ENCODE data around the gene TAGAP. TPM values are rescaled to one million over a fixed set of nuclear protein-coding genes. Genes with fewer than 3 reads are reported as not detected.
A peak's percentile ranks its signal among the peaks of the same experiment; 100 is the strongest.

The TAGAP gene
- total and polyA plus RNA-seq, 8 donors, result 0.93 to 4.1 (median 2.0) TPM; not detected in 1

DNA sequence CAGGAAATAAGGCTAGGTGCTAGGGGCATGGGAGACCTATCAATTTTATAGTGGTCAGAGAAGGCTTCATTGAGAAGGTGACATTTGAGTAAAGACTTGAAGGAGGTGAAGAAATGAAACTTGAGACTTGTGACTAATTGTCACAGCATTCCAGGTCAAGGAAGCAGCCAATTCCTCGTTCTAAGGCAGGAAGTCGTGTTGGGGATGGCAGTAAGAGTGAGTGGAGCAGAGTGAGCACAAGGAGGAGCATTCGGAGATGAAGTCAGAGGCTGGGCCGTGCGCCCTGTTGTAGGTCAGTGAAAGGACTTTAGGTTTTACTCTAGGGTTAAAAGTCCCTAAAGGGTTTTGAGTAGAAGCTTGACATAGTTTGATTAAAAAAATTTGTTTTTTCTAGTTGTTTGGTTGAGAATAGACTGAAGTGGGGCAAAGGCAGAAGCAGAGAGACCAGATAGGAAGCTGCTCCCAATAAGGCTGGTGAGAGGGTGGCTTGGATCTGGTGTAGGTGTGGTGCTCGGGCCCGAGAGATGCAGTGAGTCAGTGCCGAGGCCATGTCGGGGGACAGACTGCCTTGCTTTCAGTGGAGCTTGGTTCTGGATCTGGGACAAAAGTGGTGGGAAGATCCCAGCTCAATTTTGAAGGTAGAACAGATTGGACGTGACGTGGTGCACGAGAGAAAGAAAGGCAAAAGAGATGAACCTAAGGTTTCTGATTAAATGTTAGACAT is 42.2 kb downstream of the TAGAP start:
- no peak for DNase-seq
- intact Hi-C loops (cut with DNase I; ENCODE audit: low total_unique reads), result no loop called here
- no peaks in the 10 kb centered on the region for H3K36me3 ChIP-seq
- peaks cover 3 to 23% (median 17%) of the 10 kb centered on the region in 4 donors for H3K4me1 ChIP-seq
- no peak overlapping the region for H3K4me3 ChIP-seq
- TF ChIP-seq POLR2A (IDR thresholded peaks at IDR 0.05) (no peak), EP300 (IDR thresholded peaks at IDR 0.05) (no peak), POLR2AphosphoS5 (IDR thresholded peaks at IDR 0.05) (no peak)
- TF ChIP-seq, protein P1, sequence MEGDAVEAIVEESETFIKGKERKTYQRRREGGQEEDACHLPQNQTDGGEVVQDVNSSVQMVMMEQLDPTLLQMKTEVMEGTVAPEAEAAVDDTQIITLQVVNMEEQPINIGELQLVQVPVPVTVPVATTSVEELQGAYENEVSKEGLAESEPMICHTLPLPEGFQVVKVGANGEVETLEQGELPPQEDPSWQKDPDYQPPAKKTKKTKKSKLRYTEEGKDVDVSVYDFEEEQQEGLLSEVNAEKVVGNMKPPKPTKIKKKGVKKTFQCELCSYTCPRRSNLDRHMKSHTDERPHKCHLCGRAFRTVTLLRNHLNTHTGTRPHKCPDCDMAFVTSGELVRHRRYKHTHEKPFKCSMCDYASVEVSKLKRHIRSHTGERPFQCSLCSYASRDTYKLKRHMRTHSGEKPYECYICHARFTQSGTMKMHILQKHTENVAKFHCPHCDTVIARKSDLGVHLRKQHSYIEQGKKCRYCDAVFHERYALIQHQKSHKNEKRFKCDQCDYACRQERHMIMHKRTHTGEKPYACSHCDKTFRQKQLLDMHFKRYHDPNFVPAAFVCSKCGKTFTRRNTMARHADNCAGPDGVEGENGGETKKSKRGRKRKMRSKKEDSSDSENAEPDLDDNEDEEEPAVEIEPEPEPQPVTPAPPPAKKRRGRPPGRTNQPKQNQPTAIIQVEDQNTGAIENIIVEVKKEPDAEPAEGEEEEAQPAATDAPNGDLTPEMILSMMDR (IDR thresholded peaks at IDR 0.05), result no peak
- H3K27me3 ChIP-seq, result no peaks in the 10 kb centered on the region
- H3K27ac ChIP-seq, result no peak overlapping the region
- no peaks in the 10 kb centered on the region for H3K9me3 ChIP-seq
- WGBS, 5 donors, result 93 to 96% (median 94%) methylated on average over 12 of the region's 12 CpGs

DNA sequence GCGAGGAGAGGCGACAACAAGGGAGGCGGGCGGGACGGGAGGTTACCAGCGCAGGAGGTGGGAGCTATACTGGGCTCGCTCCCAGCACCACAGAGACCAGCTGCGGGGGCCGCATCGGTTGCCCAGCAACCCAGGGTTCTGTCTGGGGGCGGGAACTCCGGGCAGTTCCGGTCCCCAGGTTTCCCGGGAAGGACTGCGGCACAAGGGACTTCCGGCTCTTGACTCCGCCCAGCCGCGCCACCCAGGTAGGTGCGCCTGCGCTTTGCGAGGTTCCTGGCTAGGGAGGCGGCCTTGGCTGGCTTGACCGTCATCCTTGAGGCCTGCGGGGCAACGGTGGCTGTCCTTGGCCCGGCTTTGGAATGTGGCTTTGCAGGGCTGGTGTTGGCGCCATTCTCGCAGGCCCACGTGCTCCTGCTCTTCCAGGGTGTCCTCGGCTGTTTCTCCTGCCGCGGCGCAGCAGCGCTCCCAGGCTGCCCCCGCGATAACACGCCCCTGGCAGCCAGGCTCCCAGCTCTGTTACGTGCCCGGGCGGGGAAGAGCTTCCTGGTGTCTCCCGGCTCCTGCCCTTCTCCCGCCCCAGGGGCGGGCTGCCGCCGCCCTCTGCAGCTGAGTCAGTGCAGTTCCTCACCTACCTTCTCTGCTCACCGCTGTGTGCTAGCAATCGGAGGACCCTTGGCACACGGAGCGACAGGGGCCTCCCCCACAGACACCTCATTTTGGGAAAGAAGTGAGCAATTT is 45.0 kb downstream of the TAGAP start, which contains the start of gene RSPH3:
Gene RSPH3, minus strand, starts transcription at position 537 of the 738 bp plus-strand sequence. CDS start 652 bp downstream, outside the sequence.
- intact Hi-C loops (cut with DNase I; ENCODE audit: low total_unique reads), result no loop called here
- no peaks in the 10 kb centered on the region for H3K9me3 ChIP-seq
- TF ChIP-seq POLR2AphosphoS5 (IDR thresholded peaks at IDR 0.05) (peak; percentile 65 to 95 (median 87)), POLR2A (IDR thresholded peaks at IDR 0.05) (peak in 1 of 4 donors; percentile 41), EP300 (IDR thresholded peaks at IDR 0.05) (no peak)
- TF ChIP-seq, protein P1 (IDR thresholded peaks at IDR 0.05), result peak in 1 of 7 experiments; percentile 31
- no peaks in the 10 kb centered on the region for H3K27me3 ChIP-seq
- no peaks in the 10 kb centered on the region for H3K36me3 ChIP-seq
- peak within 1 kb of the TSS; percentile 84 to 98 (median 89) for H3K27ac ChIP-seq
- peak within 1 kb of the TSS; percentile 80 to 97 (median 80) for H3K4me3 ChIP-seq
- 0% methylated on average over 14 to 50 of the region's 50 CpGs for WGBS, 5 donors
- peaks cover 3 to 35% (median 17%) of the 10 kb centered on the region in 4 donors for H3K4me1 ChIP-seq
- DNase-seq, result peak; percentile 97 to 98

DNA sequence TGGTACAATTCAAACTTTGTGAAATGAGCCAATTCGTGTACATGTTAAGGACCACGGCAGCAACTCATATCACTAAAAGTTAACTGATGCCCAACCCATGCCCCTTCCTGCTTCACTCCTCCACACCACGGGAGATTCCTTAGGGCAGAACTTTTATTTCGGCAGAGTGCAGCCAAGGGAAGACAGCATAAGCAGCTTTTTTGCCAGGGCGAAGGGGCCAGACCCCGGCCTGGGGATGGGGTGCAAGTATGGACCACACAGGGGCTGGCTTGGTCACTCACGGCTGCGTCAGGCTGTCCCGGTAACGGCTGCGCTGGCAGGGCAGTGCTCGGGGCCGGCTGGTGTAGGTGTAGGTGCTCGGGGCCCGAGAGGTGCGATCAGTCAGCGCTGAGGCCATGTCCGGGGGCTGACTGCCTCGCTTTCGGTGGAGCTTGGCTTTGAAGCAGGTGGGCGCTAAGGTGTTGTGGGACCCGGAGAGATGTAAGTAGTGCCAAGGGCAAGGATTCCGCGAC is 45.6 kb downstream of the TAGAP start:
- peak overlapping the region; percentile 80 to 97 (median 80) for H3K4me3 ChIP-seq
- no peaks in the 10 kb centered on the region for H3K36me3 ChIP-seq
- H3K27ac ChIP-seq, result peak overlapping the region; percentile 84 to 98 (median 89)
- H3K27me3 ChIP-seq, result no peaks in the 10 kb centered on the region
- H3K4me1 ChIP-seq, result peaks cover 3 to 37% (median 17%) of the 10 kb centered on the region in 4 donors
- WGBS, 5 donors, result 0 to 2% (median 1%) methylated on average over 12 to 24 of the region's 24 CpGs
- TF ChIP-seq POLR2AphosphoS5 (IDR thresholded peaks at IDR 0.05) (no peak), POLR2A (IDR thresholded peaks at IDR 0.05) (no peak), EP300 (IDR thresholded peaks at IDR 0.05) (no peak)
- TF ChIP-seq, protein P1 (IDR thresholded peaks at IDR 0.05), result no peak
- no peak for DNase-seq
- intact Hi-C loops (cut with DNase I; ENCODE audit: low total_unique reads), result no loop called here
- no peaks in the 10 kb centered on the region for H3K9me3 ChIP-seq

DNA sequence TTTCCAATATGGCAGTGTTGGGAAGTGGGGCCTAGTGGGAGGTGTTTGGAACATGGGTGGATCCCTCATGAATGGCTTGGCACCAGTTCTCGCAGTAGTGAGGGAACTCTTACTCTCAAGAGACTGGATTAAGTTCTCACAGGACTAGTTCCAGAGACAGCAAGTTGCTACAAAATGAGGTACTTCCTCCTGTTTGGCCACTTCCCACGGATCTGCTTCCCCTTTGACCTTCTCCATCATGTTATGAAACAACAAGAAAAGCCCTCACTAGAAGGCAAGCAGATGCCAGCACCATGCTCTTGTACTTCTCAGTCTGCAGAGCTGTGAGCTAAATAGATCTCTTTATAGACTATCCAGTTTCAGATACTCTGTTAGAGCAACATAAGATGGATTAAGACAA is 47.9 kb downstream of the TAGAP start:
- H3K27ac ChIP-seq, result no peak overlapping the region

More for the DNA sequence above, 47.9 kb downstream of the TAGAP start:
- no peak for DNase-seq
- Histone ChIP-seq H3K4me3 (no peak overlapping the region), H3K9me3 (no peaks in the 10 kb centered on the region), H3K36me3 (peaks cover 0 to 12% (median 10%) of the 10 kb centered on the region in 4 donors), H3K27me3 (no peaks in the 10 kb centered on the region), H3K4me1 (peaks cover 3 to 37% (median 17%) of the 10 kb centered on the region in 4 donors)
- no peak for TF ChIP-seq POLR2A (IDR thresholded peaks at IDR 0.05)
- intact Hi-C loops (cut with DNase I; ENCODE audit: low total_unique reads), result no loop called here
- WGBS, 5 donors, result 59 to 84% (median 73%) methylated on average over 2 of the region's 2 CpGs

All from stomach (tissue), 9 donors.